Measurements from ENCODE around the gene PDSS1. TPM values are rescaled to one million over a fixed set of nuclear protein-coding genes. Genes with fewer than 3 reads are reported as not detected.
"Not testable (repeated sequence)": the region's sequence is repeated elsewhere in the genome, so short reads cannot be mapped to it uniquely, and the experiment has no call there.

PDSS1 gene, protein sequence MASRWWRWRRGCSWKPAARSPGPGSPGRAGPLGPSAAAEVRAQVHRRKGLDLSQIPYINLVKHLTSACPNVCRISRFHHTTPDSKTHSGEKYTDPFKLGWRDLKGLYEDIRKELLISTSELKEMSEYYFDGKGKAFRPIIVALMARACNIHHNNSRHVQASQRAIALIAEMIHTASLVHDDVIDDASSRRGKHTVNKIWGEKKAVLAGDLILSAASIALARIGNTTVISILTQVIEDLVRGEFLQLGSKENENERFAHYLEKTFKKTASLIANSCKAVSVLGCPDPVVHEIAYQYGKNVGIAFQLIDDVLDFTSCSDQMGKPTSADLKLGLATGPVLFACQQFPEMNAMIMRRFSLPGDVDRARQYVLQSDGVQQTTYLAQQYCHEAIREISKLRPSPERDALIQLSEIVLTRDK
- total RNA-seq (2022): 9.1 and 14.3 TPM in 2 replicates
- percentile 74 among the genes with signal in this experiment for Bru-seq, nascent RNA
- BruChase-seq, experiment 1, labeled RNA remaining after a 6-hour chase: percentile 55 among the genes with signal in this experiment
- percentile 65 among the genes with signal in this experiment for BruChase-seq, experiment 2, labeled RNA remaining after a 2-hour chase
- long read RNA-seq, transcript PDSS1-201 (12 exons, 1,626 nt): major isoform, 18 of 27 reads
- long read RNA-seq, partial matches to known transcripts: 2 of 27 reads
- long read RNA-seq, other reads (novel, unspliced or antisense): 7 of 27 reads

DNA sequence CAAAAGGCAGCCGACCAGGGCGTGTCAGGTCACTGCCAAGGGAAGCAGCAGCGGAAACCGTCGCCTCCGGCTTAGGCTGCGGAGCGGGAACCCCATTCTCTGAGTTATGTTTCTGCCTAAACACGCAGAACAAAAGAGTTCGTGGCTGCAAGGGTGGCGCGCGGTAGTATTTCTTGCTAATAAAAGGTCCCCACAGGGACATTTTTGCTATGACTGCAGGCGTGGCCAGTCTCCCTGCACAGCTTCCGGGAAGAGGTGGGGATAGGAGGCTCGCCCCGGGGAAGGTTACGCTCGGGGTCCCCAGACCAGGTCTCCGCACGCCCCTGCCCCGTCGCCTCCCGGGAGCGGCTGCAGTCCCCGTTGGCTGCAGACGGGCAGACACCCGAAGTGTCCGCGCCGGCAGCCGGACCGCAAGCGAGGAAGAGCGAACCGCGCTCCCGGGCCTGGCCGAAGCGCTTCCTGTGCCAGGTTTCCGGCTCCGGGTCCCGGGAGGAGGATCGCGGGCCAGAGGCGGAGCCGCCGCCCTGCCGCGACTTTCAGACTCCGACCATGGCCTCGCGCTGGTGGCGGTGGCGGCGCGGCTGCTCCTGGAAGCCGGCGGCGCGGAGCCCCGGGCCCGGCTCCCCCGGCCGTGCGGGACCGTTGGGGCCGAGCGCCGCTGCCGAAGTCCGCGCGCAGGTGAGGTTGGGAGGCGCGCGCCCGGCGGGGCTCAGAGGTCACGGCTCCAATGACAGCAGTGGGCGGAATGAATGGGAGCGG, at the start of gene PDSS1:
Gene PDSS1 (plus strand): TSS at position 539 of the 759 bp plus-strand sequence. CDS start 11 bp downstream, at position 550.
- H3K4me1 Mint-ChIP-seq (ENCODE audit: insufficient read depth, unreplicated experiment): peaks cover 13% of the 10 kb centered on the region
- H3K36me3 Mint-ChIP-seq (ENCODE audit: insufficient read depth, unreplicated experiment): no peaks in the 10 kb centered on the region
- peak within 1 kb of the TSS; percentile 98 for H3K4me3 Mint-ChIP-seq (ENCODE audit: unreplicated experiment)
- intact Hi-C loops (cut with micrococcal nuclease): loop anchor here (5.0 to 10.0 kb wide), 2 partner anchors 90 to 363 kb away; no protein-coding TSS in a partner anchor
- H3K27me3 Mint-ChIP-seq (ENCODE audit: insufficient read depth, unreplicated experiment): no peaks in the 10 kb centered on the region
- ChIA-PET CTCF (interaction anchor here (0.5 to 1.8 kb wide), 4 partner anchors 11 to 1194 kb away, joined by 3 to 12 read pairs (median 4); no protein-coding TSS in a partner anchor), POLR2A (interaction anchor here (0.7 to 2.9 kb wide), 18 partner anchors 8 to 185 kb away, joined by 3 to 12 read pairs (median 4); partner anchors contain the start of gene ABI1)
- no TSS peak for BruUV-seq (replicated peaks)
- peak within 1 kb of the TSS; percentile 95 for H3K27ac Mint-ChIP-seq (ENCODE audit: low read depth, unreplicated experiment)
- DNase-seq (ENCODE audit: unreplicated experiment): peak; percentile 69
- no peaks in the 10 kb centered on the region for H3K9me3 Mint-ChIP-seq (ENCODE audit: unreplicated experiment)
- TF ChIP-seq, protein P1, sequence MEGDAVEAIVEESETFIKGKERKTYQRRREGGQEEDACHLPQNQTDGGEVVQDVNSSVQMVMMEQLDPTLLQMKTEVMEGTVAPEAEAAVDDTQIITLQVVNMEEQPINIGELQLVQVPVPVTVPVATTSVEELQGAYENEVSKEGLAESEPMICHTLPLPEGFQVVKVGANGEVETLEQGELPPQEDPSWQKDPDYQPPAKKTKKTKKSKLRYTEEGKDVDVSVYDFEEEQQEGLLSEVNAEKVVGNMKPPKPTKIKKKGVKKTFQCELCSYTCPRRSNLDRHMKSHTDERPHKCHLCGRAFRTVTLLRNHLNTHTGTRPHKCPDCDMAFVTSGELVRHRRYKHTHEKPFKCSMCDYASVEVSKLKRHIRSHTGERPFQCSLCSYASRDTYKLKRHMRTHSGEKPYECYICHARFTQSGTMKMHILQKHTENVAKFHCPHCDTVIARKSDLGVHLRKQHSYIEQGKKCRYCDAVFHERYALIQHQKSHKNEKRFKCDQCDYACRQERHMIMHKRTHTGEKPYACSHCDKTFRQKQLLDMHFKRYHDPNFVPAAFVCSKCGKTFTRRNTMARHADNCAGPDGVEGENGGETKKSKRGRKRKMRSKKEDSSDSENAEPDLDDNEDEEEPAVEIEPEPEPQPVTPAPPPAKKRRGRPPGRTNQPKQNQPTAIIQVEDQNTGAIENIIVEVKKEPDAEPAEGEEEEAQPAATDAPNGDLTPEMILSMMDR (IDR thresholded peaks at IDR 0.05; ENCODE audit: unreplicated experiment): no peak

DNA sequence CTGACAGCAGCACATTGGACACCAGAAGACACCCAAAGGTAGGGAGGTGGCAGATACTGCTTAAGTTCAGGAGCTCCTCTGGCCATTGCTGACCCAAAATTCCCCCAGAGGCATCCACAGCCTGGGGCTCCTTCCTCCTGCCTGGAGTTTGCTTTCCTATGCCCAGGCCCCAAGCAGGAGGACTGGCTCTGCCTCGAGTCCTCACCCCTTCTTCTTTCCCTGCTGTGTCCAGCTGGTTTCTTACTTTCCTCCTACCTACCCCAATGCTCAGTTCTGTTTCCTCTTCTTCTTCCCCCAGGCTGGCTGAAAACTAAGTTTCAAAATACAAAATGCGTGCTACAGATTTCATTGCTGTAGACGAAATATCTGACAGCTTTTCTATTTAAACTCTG, 49.3 kb upstream of the PDSS1 start:
- H3K4me1 Mint-ChIP-seq (ENCODE audit: insufficient read depth, unreplicated experiment); H3K4me3 Mint-ChIP-seq (ENCODE audit: unreplicated experiment); H3K27me3 Mint-ChIP-seq (ENCODE audit: insufficient read depth, unreplicated experiment); DNase-seq (ENCODE audit: unreplicated experiment); BruUV-seq (replicated peaks); CTCF ChIA-PET; H3K27ac Mint-ChIP-seq (ENCODE audit: low read depth, unreplicated experiment); POLR2A ChIA-PET; H3K9me3 Mint-ChIP-seq (ENCODE audit: unreplicated experiment); H3K36me3 Mint-ChIP-seq (ENCODE audit: insufficient read depth, unreplicated experiment); intact Hi-C loops (cut with micrococcal nuclease): not testable (repeated sequence)

DNA sequence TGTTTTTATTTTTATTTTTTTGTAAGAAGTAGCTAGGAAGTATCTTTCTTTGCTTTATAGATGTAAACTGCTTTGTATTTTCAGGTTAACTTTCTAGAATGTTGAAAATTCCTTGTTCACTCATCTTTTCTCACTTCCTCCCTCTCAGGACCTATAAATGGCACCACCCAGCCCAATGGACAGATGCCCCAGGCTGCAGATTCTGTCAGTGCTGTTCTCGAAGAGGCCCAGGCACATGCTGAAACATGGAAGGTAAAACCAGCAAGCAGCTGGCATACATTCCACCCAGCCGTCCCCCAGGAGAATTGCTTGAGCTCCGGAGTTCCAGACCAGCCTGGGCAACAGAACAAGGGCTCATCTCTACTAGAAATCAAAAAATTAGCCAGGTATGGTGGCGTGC, 47.1 kb upstream of the PDSS1 start:
- no peak overlapping the region for H3K4me3 Mint-ChIP-seq (ENCODE audit: unreplicated experiment)
- ChIA-PET CTCF (interaction anchor here (0.7 kb wide), 1 partner anchor 44 kb away, joined by 5 read pairs; no protein-coding TSS in a partner anchor), POLR2A (interaction anchor here (1.0 kb wide), 1 partner anchor 46 kb away, joined by 3 read pairs; no protein-coding TSS in a partner anchor)
- no peaks in the 10 kb centered on the region for H3K36me3 Mint-ChIP-seq (ENCODE audit: insufficient read depth, unreplicated experiment)
- DNase-seq (ENCODE audit: unreplicated experiment): no peak
- intact Hi-C loops (cut with micrococcal nuclease): no loop called here
- no peaks in the 10 kb centered on the region for H3K9me3 Mint-ChIP-seq (ENCODE audit: unreplicated experiment)
- H3K4me1 Mint-ChIP-seq (ENCODE audit: insufficient read depth, unreplicated experiment): no peaks in the 10 kb centered on the region
- H3K27ac Mint-ChIP-seq (ENCODE audit: low read depth, unreplicated experiment): peak overlapping the region; percentile 25
- H3K27me3 Mint-ChIP-seq (ENCODE audit: insufficient read depth, unreplicated experiment): no peaks in the 10 kb centered on the region
- no TSS peak for BruUV-seq (replicated peaks)
- TF ChIP-seq, protein P1 (IDR thresholded peaks at IDR 0.05; ENCODE audit: unreplicated experiment): no peak

DNA sequence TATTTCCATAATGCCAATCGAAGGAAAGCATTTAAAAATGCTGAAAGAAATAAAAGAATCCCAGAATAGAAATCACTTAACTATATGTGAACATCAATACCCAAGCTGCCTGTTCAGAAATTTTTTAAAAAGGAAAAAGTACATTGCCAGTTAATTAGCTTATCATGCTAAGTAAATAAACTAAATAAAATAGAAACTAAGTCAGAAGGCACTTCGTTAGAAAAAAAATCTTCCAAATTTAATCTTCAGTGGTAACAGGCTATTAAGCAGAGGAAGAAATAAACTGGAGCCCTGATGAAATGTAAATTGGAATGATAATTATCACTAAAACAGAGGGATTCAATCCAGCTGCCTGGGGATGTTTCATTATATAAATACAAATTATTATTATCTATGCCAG, 46.0 kb upstream of the PDSS1 start:
- H3K27ac Mint-ChIP-seq (ENCODE audit: low read depth, unreplicated experiment); H3K4me3 Mint-ChIP-seq (ENCODE audit: unreplicated experiment); CTCF ChIA-PET; H3K27me3 Mint-ChIP-seq (ENCODE audit: insufficient read depth, unreplicated experiment); H3K4me1 Mint-ChIP-seq (ENCODE audit: insufficient read depth, unreplicated experiment); H3K9me3 Mint-ChIP-seq (ENCODE audit: unreplicated experiment); DNase-seq (ENCODE audit: unreplicated experiment); BruUV-seq (replicated peaks); intact Hi-C loops (cut with micrococcal nuclease); H3K36me3 Mint-ChIP-seq (ENCODE audit: insufficient read depth, unreplicated experiment): not testable (repeated sequence)
- POLR2A ChIA-PET: interaction anchor here (0.6 to 1.0 kb wide), 3 partner anchors 28 to 45 kb away, joined by 3 to 4 read pairs (median 3); no protein-coding TSS in a partner anchor
